ENCODE results near the gene LSMEM2. TPM values are rescaled to one million over a fixed set of nuclear protein-coding genes. Genes with fewer than 3 reads are reported as not detected.
"Not testable (repeated sequence)": the region's sequence is repeated elsewhere in the genome, so short reads cannot be mapped to it uniquely, and the experiment has no call there.

LSMEM2 gene
- total RNA-seq, 1 donor from 2014 or later, result 15.1 TPM

DNA sequence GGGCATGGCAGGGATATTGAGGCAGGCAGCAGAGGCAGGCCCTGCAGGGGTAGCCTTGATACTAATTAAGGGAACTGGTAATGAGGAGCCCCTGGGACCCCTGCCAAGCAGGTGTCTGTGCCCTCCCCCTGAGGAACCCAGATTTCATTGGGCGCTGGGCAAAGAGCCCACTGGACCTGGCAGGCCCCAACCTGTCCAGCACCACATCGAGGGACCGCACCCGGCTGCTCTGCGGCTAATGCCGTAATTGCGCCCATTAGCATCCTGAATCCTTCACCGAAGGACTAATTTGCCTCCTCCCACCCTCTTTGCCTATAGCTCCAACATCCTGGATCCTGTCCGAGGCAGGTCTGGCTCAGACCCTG, 23.7 kb upstream of the LSMEM2 start:
- H3K27ac ChIP-seq (ENCODE audit: low read depth, low read length), result peak overlapping the region; percentile 76
- H3K9ac ChIP-seq (ENCODE audit: low read depth in 1 of 3, low read length in 3 of 3), result peak overlapping the region in 1 of 3 donors; percentile 54
- H3K27me3 ChIP-seq (ENCODE audit: control insufficient read depth in 3 of 3, insufficient read depth in 3 of 3, low read length in 3 of 3), result no peaks in the 10 kb centered on the region
- H3K36me3 ChIP-seq (ENCODE audit: control insufficient read depth in 3 of 3, insufficient read depth in 3 of 3, low read length in 3 of 3), result peaks cover 22 to 39% (median 35%) of the 10 kb centered on the region in 3 donors
- no peaks in the 10 kb centered on the region for H3K9me3 ChIP-seq (ENCODE audit: control insufficient read depth in 3 of 3, low read length in 3 of 3)
- peaks cover 38 to 67% (median 66%) of the 10 kb centered on the region in 3 donors for H3K4me1 ChIP-seq (ENCODE audit: control insufficient read depth in 3 of 3, insufficient read depth in 3 of 3, low read length in 3 of 3)
- H3K4me3 ChIP-seq (ENCODE audit: low read length in 3 of 3), result no peak overlapping the region

DNA sequence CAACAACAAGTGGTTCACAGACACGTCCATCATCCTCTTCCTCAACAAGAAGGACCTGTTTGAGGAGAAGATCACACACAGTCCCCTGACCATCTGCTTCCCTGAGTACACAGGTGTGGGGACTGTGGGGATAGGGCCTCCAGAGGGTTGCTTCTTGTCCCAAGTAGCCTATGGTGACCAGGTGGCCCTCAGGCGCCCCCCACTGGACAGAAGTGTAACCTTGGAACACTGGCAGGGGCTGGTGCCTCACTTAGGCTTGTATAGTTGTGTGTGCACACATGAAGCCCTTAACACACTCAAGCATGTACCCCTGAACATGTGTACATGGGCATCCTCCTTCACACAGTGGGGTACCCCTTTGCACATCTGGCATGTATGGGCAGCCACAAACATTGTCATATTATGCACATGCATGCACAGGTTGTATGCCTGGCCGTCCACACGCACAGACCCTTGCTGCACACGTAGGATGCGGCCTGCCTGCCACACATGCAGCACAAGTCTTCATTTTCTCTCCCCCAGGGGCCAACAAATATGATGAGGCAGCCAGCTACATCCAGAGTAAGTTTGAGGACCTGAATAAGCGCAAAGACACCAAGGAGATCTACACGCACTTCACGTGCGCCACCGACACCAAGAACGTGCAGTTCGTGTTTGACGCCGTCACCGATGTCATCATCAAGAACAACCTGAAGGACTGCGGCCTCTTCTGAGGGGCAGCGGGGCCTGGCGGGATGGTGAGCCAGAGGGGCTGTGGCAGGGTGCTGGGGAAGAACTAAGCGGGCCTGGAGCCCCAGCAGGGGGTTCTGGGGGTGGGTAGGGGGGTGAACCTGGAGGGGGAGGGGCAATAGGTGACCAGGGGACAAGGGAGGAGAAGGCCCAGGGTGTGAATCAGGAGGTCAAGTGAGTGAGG, 21.7 kb upstream of the LSMEM2 start:
- Histone ChIP-seq H3K9ac (ENCODE audit: low read depth in 1 of 3, low read length in 3 of 3) (no peak overlapping the region), H3K27ac (ENCODE audit: low read depth, low read length) (no peak overlapping the region), H3K27me3 (ENCODE audit: control insufficient read depth in 3 of 3, insufficient read depth in 3 of 3, low read length in 3 of 3) (no peaks in the 10 kb centered on the region), H3K4me3 (ENCODE audit: low read length in 3 of 3) (no peak overlapping the region), H3K9me3 (ENCODE audit: control insufficient read depth in 3 of 3, low read length in 3 of 3) (no peaks in the 10 kb centered on the region), H3K36me3 (ENCODE audit: control insufficient read depth in 3 of 3, insufficient read depth in 3 of 3, low read length in 3 of 3) (peaks cover 22 to 35% (median 30%) of the 10 kb centered on the region in 3 donors), H3K4me1 (ENCODE audit: control insufficient read depth in 3 of 3, insufficient read depth in 3 of 3, low read length in 3 of 3) (peaks cover 39 to 61% (median 61%) of the 10 kb centered on the region in 3 donors)

DNA sequence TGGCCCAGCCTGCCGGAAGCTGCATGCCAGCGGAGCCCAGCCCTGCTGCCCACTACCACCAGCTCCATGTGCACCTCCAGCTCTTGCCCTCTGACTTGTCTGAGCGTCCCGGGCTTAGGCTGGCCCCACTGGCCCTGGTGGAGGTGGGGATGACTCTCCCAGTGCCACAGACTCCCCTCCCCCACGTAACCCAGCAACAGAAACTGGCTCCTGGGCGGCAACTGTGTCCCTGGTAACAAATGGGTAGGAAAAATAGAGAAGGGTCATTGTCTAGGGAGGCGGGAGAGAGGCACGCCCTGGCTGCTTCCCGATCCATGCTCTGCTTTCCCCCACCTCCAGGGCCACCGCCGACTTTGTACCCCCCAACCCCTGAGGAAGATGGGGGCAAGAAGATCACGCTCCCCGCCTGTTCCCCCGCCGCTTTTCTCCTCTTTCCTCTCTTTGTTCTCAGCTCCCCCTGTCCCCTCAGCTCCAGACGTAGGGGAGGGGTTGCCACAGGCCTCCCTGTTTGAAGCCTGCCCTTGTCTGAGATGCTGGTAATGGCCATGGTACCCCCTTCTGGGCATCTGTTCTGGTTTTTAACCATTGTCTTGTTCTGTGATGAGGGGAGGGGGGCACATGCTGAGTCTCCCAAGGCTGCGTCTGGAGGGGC, 20.7 kb upstream of the LSMEM2 start:
- H3K4me3 ChIP-seq (ENCODE audit: low read length in 3 of 3), result no peak overlapping the region
- no peaks in the 10 kb centered on the region for H3K27me3 ChIP-seq (ENCODE audit: control insufficient read depth in 3 of 3, insufficient read depth in 3 of 3, low read length in 3 of 3)
- peaks cover 39 to 61% (median 57%) of the 10 kb centered on the region in 3 donors for H3K4me1 ChIP-seq (ENCODE audit: control insufficient read depth in 3 of 3, insufficient read depth in 3 of 3, low read length in 3 of 3)
- peaks cover 20 to 29% (median 27%) of the 10 kb centered on the region in 3 donors for H3K36me3 ChIP-seq (ENCODE audit: control insufficient read depth in 3 of 3, insufficient read depth in 3 of 3, low read length in 3 of 3)
- H3K27ac ChIP-seq (ENCODE audit: low read depth, low read length), result peak overlapping the region; percentile 44
- H3K9ac ChIP-seq (ENCODE audit: low read depth in 1 of 3, low read length in 3 of 3), result peak overlapping the region in 1 of 3 donors; percentile 8
- H3K9me3 ChIP-seq (ENCODE audit: control insufficient read depth in 3 of 3, low read length in 3 of 3), result no peaks in the 10 kb centered on the region

DNA sequence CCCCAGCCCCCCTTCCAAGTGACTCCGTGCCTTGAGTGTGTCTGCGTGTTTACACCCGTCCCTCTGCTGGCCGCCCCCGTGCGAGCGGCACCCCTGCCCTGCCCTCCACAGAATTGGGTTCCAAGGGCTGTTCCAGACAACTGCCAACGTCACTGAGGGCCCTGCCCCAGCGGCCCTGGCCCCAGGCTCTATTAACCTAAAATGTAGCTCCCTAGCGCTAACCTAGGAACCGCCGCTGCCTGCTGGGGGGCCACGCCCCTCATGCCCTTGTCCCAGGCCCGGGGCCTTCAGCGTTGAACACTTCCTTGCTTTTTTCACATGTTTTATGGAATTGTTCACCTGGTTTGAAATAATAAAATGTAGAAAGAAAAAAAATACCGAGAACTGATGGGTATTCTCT, 19.9 kb upstream of the LSMEM2 start:
- H3K4me3 ChIP-seq (ENCODE audit: low read length in 3 of 3), result no peak overlapping the region

DNA sequence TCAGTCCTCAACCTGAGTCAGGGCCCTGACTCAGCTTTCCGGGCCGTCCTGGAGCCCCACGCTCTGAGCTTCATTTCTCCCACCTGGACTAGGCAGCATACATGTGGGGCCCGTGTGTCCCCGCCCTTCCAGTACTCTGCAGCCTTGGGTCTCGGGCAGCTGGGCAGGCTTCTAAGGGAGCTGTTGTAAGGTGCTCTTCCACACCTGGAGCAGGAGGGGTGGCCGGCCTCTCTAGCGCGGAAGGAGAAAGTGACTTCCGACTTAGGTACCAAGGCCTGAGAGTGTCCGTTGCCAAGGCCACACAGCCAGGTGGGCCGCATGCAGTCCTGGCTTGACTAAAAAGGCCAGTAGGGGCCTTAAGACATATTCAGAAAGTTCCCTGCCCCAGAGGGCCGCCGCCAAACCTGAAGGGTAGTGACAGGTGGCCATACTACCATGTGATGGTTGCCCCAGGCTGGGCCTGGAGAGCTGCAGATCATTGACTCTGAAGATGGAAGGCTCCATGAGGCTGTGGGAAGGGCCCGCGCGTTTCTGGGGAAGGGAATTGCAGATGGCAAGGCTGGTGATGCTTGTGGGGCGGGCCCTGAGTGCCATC, 19.4 kb upstream of the LSMEM2 start:
- peak overlapping the region in 2 of 3 donors; percentile 85 to 92 for H3K9ac ChIP-seq (ENCODE audit: low read depth in 1 of 3, low read length in 3 of 3)
- no peaks in the 10 kb centered on the region for H3K9me3 ChIP-seq (ENCODE audit: control insufficient read depth in 3 of 3, low read length in 3 of 3)
- H3K4me3 ChIP-seq (ENCODE audit: low read length in 3 of 3), result peak overlapping the region in 2 of 3 donors; percentile 56 to 77
- H3K27ac ChIP-seq (ENCODE audit: low read depth, low read length), result peak overlapping the region; percentile 94
- H3K27me3 ChIP-seq (ENCODE audit: control insufficient read depth in 3 of 3, insufficient read depth in 3 of 3, low read length in 3 of 3), result no peaks in the 10 kb centered on the region
- H3K4me1 ChIP-seq (ENCODE audit: control insufficient read depth in 3 of 3, insufficient read depth in 3 of 3, low read length in 3 of 3), result peaks cover 43 to 56% (median 52%) of the 10 kb centered on the region in 3 donors
- H3K36me3 ChIP-seq (ENCODE audit: control insufficient read depth in 3 of 3, insufficient read depth in 3 of 3, low read length in 3 of 3), result peaks cover 19 to 24% (median 20%) of the 10 kb centered on the region in 3 donors

More for the DNA sequence above, 19.9 kb upstream of the LSMEM2 start:
- H3K9me3 ChIP-seq (ENCODE audit: control insufficient read depth in 3 of 3, low read length in 3 of 3), result no peaks in the 10 kb centered on the region
- no peaks in the 10 kb centered on the region for H3K27me3 ChIP-seq (ENCODE audit: control insufficient read depth in 3 of 3, insufficient read depth in 3 of 3, low read length in 3 of 3)
- H3K27ac ChIP-seq (ENCODE audit: low read depth, low read length), result peak overlapping the region; percentile 94
- H3K9ac ChIP-seq (ENCODE audit: low read depth in 1 of 3, low read length in 3 of 3), result peak overlapping the region in 2 of 3 donors; percentile 85 to 92
- peaks cover 41 to 56% (median 53%) of the 10 kb centered on the region in 3 donors for H3K4me1 ChIP-seq (ENCODE audit: control insufficient read depth in 3 of 3, insufficient read depth in 3 of 3, low read length in 3 of 3)
- peaks cover 20 to 26% (median 24%) of the 10 kb centered on the region in 3 donors for H3K36me3 ChIP-seq (ENCODE audit: control insufficient read depth in 3 of 3, insufficient read depth in 3 of 3, low read length in 3 of 3)

DNA sequence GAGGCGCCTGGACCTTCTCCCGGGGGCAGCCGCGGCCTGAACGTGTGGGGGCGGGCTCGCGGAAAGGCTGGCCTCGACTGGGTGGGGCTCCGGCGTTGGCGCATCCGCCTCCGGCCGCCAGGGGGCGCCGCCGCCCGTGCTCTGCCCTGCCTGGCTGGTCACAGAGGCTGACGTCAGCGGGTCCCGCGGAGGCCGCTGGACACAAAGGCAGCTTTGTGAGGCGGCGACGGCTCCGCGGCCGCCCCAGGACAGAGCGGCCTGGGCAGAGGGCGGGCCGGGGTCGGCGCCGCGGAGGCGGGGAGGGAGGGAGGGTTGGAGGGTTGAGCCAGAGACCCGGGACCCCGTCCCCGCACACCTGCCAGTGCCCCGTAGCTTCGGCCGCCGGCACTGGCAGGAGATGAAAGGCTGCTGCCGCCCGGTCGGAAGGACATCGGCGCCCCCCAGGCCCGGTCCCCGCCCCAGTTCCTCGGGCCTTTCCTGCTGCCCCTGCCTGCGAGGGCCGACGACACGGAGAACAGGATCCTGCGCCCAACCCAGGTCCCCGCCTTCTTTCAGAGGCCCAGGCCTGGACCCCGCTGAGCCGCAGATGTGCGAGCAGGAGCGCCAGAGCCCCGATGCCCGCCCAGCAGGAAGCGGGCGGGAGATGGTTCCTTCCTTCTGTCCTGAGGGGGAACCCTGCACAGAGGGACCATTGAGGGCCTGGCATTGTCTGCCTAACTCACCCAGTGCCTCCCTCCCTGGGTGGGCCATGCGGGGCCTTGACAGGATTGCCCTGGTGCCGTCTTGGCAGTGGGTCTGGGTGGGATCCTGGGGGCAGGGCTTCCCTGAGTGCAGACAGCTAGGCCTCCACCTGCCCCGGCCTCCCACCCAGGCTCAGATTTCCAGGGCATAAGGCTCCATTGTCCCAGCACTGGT, 18.6 kb upstream of the LSMEM2 start:
- Histone ChIP-seq H3K4me3 (ENCODE audit: low read length in 3 of 3) (peak overlapping the region; percentile 63 to 85 (median 77)), H3K27me3 (ENCODE audit: control insufficient read depth in 3 of 3, insufficient read depth in 3 of 3, low read length in 3 of 3) (no peaks in the 10 kb centered on the region), H3K27ac (ENCODE audit: low read depth, low read length) (peak overlapping the region; percentile 94), H3K9ac (ENCODE audit: low read depth in 1 of 3, low read length in 3 of 3) (peak overlapping the region; percentile 85 to 92 (median 87)), H3K4me1 (ENCODE audit: control insufficient read depth in 3 of 3, insufficient read depth in 3 of 3, low read length in 3 of 3) (peaks cover 41 to 55% (median 50%) of the 10 kb centered on the region in 3 donors), H3K9me3 (ENCODE audit: control insufficient read depth in 3 of 3, low read length in 3 of 3) (no peaks in the 10 kb centered on the region), H3K36me3 (ENCODE audit: control insufficient read depth in 3 of 3, insufficient read depth in 3 of 3, low read length in 3 of 3) (peaks cover 19 to 24% (median 20%) of the 10 kb centered on the region in 3 donors)

DNA sequence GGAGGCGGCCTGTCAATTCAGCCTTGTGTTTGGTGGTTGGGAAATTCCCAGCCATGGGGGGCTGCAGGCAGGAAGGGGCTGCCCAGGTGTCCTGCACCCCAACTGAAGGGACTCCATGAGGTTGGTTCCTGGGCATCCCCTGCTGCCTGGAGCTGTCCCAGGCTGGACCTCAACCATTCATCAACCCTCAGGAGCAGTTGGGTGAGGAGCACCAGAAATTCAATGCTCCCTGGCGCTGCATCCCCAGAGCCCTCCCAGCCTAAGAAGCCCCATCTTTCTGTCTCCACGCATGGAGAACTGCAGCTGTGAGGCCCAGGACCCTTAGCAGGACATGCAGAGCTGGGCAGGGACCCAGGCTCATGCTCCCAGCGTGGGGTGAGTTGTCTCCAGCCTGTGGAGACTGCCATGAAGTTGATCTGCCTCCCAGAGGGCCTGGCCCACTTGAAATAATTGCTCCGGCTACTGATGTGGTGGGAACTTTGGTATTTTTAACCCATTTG, 17.9 kb upstream of the LSMEM2 start:
- peaks cover 19 to 22% (median 20%) of the 10 kb centered on the region in 3 donors for H3K36me3 ChIP-seq (ENCODE audit: control insufficient read depth in 3 of 3, insufficient read depth in 3 of 3, low read length in 3 of 3)
- H3K27me3 ChIP-seq (ENCODE audit: control insufficient read depth in 3 of 3, insufficient read depth in 3 of 3, low read length in 3 of 3), result no peaks in the 10 kb centered on the region
- no peaks in the 10 kb centered on the region for H3K9me3 ChIP-seq (ENCODE audit: control insufficient read depth in 3 of 3, low read length in 3 of 3)
- peak overlapping the region; percentile 63 to 85 (median 77) for H3K4me3 ChIP-seq (ENCODE audit: low read length in 3 of 3)
- H3K27ac ChIP-seq (ENCODE audit: low read depth, low read length), result peak overlapping the region; percentile 94
- peak overlapping the region; percentile 85 to 92 (median 87) for H3K9ac ChIP-seq (ENCODE audit: low read depth in 1 of 3, low read length in 3 of 3)
- H3K4me1 ChIP-seq (ENCODE audit: control insufficient read depth in 3 of 3, insufficient read depth in 3 of 3, low read length in 3 of 3), result peaks cover 47 to 59% (median 55%) of the 10 kb centered on the region in 3 donors

DNA sequence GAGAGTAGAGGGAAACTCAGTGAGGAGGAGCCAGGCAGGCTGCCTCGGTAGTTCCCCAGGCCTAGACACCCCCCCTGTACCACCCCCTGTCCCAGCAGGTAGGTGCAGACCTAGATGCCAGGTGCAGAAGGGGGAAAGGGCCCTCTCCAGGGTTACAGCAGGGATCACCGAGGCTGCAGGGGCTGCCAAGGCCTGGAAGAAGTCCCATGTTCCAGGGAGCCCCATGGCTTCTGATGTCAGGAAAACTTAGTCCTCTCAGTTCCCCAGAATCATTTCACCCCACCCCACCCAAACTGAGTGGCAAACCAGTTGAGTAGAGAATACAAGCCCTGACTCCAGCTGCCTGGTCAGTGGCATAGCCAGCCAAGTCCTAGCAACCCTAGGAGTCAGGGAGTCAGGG, 17.4 kb upstream of the LSMEM2 start:
- Histone ChIP-seq H3K9ac (ENCODE audit: low read depth in 1 of 3, low read length in 3 of 3) (peak overlapping the region; percentile 85 to 92 (median 87)), H3K4me3 (ENCODE audit: low read length in 3 of 3) (no peak overlapping the region)

DNA sequence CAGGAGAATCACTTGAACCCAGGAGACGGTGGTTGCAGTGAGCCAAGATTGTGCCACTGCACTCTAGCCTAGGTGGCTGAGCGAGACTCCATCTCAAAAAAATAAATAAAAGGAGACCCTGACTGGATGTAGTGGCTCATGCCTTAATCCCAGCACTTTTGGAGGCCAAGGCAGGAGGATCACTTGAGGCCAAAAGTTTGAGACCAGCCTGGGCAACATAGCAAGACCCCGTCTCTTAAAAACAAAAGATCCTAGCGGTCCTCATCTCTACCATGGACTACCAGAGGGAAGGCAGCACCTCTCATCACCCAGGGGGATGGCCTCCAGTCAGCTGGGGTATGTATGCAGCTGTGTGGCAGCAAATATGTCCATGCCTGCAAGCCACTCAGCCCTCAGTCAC, 16.7 kb upstream of the LSMEM2 start:
- not testable (repeated sequence) for H3K9me3 ChIP-seq (ENCODE audit: control insufficient read depth in 3 of 3, low read length in 3 of 3); H3K4me3 ChIP-seq (ENCODE audit: low read length in 3 of 3); H3K27ac ChIP-seq (ENCODE audit: low read depth, low read length); H3K36me3 ChIP-seq (ENCODE audit: control insufficient read depth in 3 of 3, insufficient read depth in 3 of 3, low read length in 3 of 3); H3K9ac ChIP-seq (ENCODE audit: low read depth in 1 of 3, low read length in 3 of 3); H3K27me3 ChIP-seq (ENCODE audit: control insufficient read depth in 3 of 3, insufficient read depth in 3 of 3, low read length in 3 of 3)
- peaks cover 56 to 61% (median 56%) of the 10 kb centered on the region in 3 donors for H3K4me1 ChIP-seq (ENCODE audit: control insufficient read depth in 3 of 3, insufficient read depth in 3 of 3, low read length in 3 of 3)

More for the DNA sequence above, 17.4 kb upstream of the LSMEM2 start:
- Histone ChIP-seq H3K36me3 (ENCODE audit: control insufficient read depth in 3 of 3, insufficient read depth in 3 of 3, low read length in 3 of 3) (peaks cover 14 to 17% (median 14%) of the 10 kb centered on the region in 3 donors), H3K9me3 (ENCODE audit: control insufficient read depth in 3 of 3, low read length in 3 of 3) (no peaks in the 10 kb centered on the region), H3K4me1 (ENCODE audit: control insufficient read depth in 3 of 3, insufficient read depth in 3 of 3, low read length in 3 of 3) (peaks cover 49 to 59% (median 55%) of the 10 kb centered on the region in 3 donors), H3K27ac (ENCODE audit: low read depth, low read length) (peak overlapping the region; percentile 94), H3K27me3 (ENCODE audit: control insufficient read depth in 3 of 3, insufficient read depth in 3 of 3, low read length in 3 of 3) (no peaks in the 10 kb centered on the region)
